Skeletal muscle tissue (tissue), 4 donors: Measurements from ENCODE around the gene CRISPLD2. TPM values are rescaled to one million over a fixed set of nuclear protein-coding genes. Genes with fewer than 3 reads are reported as not detected.
"Not testable (repeated sequence)": the region's sequence is repeated elsewhere in the genome, so short reads cannot be mapped to it uniquely, and the experiment has no call there.

Experiments
- H3K27ac ChIP-seq: one replicate; pipeline ENCODE4 v1.7.0; 2013; ENCODE audit warnings: mild to moderate bottlenecking, low read depth, low read length, inconsistent platforms
- H3K27me3 ChIP-seq, 3 donors: one replicate each; pipeline ENCODE4 v1.7.0; 2013; ENCODE audit warnings: low read length in 3 of 3; ENCODE audit not compliant: control insufficient read depth in 3 of 3, insufficient read depth in 3 of 3
- H3K36me3 ChIP-seq, 3 donors: one replicate each; pipeline ENCODE4 v1.7.0; 2013; ENCODE audit warnings: low read length in 3 of 3; ENCODE audit not compliant: control insufficient read depth in 3 of 3, insufficient read depth in 3 of 3
- H3K4me1 ChIP-seq, 3 donors: one replicate each; pipeline ENCODE4 v1.7.0; 2013; ENCODE audit warnings: low read length in 3 of 3, mild to moderate bottlenecking in 3 of 3; ENCODE audit not compliant: control insufficient read depth in 3 of 3, insufficient read depth in 3 of 3
- H3K4me3 ChIP-seq, 3 donors: one replicate each; pipeline ENCODE4 v1.7.0; 2013; ENCODE audit warnings: low read length in 3 of 3
- H3K9ac ChIP-seq, 3 donors: one replicate each; pipeline ENCODE4 v1.7.0; 2013; ENCODE audit warnings: low read length in 3 of 3, mild to moderate bottlenecking in 3 of 3, moderate library complexity in 2 of 3, low read depth in 1 of 3
- H3K9me3 ChIP-seq, 3 donors: one replicate each; pipeline ENCODE4 v1.7.0; 2013; ENCODE audit warnings: low read length in 3 of 3; ENCODE audit not compliant: control insufficient read depth in 3 of 3
- total RNA-seq: library from RNA; depleted of rRNA; stranded (reverse); fragments of >200 nt; gene quantifications from one replicate; pipeline ENCODE4 v1.2.3, GENCODE V29; 2014
- donor health status: Osteomylitis.

Gene CRISPLD2
- total RNA-seq, 1 donor from 2014 or later = 7.3 TPM

DNA sequence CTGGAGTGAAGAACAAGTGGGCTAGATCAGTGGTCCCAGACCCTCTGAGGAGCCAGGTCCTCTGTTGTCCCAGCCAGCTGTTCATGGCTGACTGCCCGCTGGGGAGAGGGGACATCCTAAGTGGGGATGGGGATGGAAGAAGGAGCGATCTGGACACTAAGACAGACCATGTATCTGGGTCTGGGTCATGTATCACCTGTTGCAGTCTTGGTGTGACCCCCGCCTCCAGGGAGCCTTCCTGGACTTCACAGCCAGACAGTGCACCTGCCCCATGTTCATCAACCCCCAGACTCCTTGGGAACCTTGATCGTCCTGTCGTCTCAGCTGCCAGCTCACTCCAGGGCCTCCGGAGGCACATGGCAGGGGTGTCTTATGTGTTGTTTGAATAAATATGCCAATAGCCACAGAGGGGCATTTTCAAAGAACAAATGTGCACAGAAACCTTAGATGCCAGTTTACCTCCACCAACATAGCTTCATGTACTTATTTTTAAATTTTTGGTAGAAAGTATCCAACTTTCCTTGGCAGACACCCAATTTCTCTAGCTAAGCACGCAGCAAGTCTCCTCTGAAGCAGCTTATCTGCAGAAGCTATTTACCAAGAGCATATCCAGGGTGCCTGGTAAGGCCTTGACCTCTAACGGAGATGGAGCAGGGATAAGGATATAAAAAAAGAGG is 43.2 kb downstream of the CRISPLD2 start:
- Histone ChIP-seq H3K9ac (no peak overlapping the region), H3K9me3 (peaks cover 0 to 7% (median 5%) of the 10 kb centered on the region in 3 donors), H3K4me3 (no peak overlapping the region), H3K27me3 (peaks cover 0 to 15% (median 3%) of the 10 kb centered on the region in 3 donors), H3K36me3 (peaks cover 0 to 6% (median 5%) of the 10 kb centered on the region in 3 donors), H3K27ac (no peak overlapping the region), H3K4me1 (peaks cover 0 to 2% (median 0%) of the 10 kb centered on the region in 3 donors)

DNA sequence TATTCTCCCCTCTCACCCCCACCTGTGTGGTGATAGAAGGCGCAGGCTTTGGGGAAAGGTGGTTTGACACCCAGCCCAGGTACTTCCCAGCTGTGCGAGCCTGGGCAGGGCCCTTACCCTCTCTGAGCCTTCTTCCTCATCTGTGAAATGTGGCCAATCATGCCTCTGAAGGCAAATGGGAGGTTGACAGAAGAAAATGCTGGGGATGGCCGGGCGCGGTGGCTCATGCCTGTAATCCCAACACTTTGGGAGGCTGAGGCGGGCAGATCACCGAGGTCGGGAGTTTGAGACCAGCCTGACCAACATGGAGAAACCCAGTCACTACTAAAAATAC is 43.7 kb downstream of the CRISPLD2 start:
- Histone ChIP-seq H3K9ac (no peak overlapping the region), H3K36me3 (peaks cover 0 to 6% (median 5%) of the 10 kb centered on the region in 3 donors)

DNA sequence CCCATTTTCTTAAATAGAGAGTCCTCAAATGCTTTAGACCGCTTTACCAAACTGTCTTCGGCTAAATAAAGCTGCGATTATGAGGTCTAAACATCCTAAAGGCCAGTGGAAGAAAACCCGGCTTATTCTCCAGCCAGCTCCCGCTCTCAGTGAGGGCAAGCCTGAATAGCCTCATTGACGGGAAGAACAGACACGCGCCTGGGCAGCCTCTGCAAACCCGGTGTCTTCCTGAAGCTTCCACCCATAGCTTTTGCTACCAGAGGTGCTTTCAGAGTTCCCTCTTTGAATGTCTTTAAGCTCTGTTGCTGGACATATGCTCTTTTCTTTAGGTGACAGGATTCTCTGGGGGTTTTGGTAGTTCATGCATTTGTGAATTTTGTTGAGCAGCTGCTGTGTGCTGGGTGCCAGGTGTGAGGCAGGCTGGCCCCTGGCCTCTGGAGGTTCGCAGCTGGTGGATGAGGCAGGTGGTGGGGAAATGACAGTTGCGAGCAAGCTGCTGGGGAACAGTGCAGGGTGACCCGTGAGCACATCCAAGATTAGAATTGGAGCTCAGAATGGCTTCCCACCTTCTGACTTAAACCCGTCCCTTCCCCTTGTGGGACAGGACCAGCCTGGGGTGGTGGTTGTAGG is 44.7 kb downstream of the CRISPLD2 start:
- peaks cover 0 to 9% (median 5%) of the 10 kb centered on the region in 3 donors for H3K36me3 ChIP-seq
- peaks cover 0 to 6% (median 5%) of the 10 kb centered on the region in 3 donors for H3K9me3 ChIP-seq
- peaks cover 10 to 11% (median 10%) of the 10 kb centered on the region in 3 donors for H3K4me1 ChIP-seq
- no peak overlapping the region for H3K9ac ChIP-seq
- H3K27me3 ChIP-seq = peaks cover 0 to 15% (median 3%) of the 10 kb centered on the region in 3 donors
- H3K4me3 ChIP-seq = no peak overlapping the region
- no peak overlapping the region for H3K27ac ChIP-seq

More for the DNA sequence above, 43.7 kb downstream of the CRISPLD2 start:
- Histone ChIP-seq H3K27me3 (peaks cover 0 to 15% (median 3%) of the 10 kb centered on the region in 3 donors), H3K9me3 (peaks cover 0 to 7% (median 5%) of the 10 kb centered on the region in 3 donors), H3K4me1 (peaks cover 2 to 3% (median 2%) of the 10 kb centered on the region in 3 donors), H3K27ac (no peak overlapping the region), H3K4me3 (no peak overlapping the region)

DNA sequence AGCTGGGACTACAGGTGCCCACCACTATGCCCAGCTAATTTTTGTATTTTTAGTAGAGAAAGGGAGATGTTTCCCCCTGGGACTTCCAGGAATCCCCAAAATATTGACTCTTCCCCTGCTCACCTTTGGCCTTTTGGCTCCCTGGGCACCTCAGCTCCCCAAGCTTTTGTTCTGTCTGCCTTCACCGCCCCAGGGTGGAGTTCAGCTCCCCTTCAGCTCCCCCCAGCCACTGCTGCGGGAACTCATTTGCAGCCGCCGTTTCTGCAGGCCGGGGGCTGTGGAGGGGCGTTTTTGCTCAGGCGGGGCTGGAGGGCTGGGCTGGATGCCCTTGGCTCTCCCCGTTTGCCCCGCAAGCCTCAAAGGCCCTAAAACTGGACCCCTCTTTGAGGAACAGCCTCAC is 47.9 kb downstream of the CRISPLD2 start:
- H3K4me3 ChIP-seq = no peak overlapping the region
- no peaks in the 10 kb centered on the region for H3K9me3 ChIP-seq
- no peak overlapping the region for H3K9ac ChIP-seq
- peaks cover 0 to 6% (median 5%) of the 10 kb centered on the region in 3 donors for H3K36me3 ChIP-seq
- H3K27me3 ChIP-seq = peaks cover 0 to 13% (median 3%) of the 10 kb centered on the region in 3 donors
- no peak overlapping the region for H3K27ac ChIP-seq
- peaks cover 10 to 15% (median 12%) of the 10 kb centered on the region in 3 donors for H3K4me1 ChIP-seq

DNA sequence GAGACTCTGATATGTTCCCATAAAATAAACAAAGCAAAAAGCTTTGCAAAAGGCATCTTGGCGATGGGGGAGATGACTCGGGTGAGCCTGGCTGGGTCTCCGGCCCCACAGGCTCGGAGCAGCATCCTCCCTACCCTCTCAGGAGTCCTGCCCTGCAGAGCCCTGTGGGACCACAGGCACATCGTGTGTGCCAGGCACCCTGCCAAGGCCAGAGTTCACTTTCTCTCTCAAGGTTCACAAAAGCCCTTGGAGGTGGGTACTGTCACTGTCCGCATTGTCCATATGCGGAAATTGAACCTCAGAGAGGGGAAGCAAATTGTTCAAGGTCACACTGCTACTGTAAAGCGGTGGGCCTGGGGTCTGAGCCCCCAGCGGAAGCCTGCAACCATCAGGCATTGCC is 48.5 kb downstream of the CRISPLD2 start:
- H3K36me3 ChIP-seq = peaks cover 0 to 3% (median 2%) of the 10 kb centered on the region in 3 donors
- H3K9me3 ChIP-seq = no peaks in the 10 kb centered on the region
- peaks cover 0 to 7% (median 3%) of the 10 kb centered on the region in 3 donors for H3K27me3 ChIP-seq
- H3K4me1 ChIP-seq = peaks cover 10 to 15% (median 12%) of the 10 kb centered on the region in 3 donors
- no peak overlapping the region for H3K9ac ChIP-seq
- no peak overlapping the region for H3K4me3 ChIP-seq
- peak overlapping the region; percentile 58 for H3K27ac ChIP-seq

DNA sequence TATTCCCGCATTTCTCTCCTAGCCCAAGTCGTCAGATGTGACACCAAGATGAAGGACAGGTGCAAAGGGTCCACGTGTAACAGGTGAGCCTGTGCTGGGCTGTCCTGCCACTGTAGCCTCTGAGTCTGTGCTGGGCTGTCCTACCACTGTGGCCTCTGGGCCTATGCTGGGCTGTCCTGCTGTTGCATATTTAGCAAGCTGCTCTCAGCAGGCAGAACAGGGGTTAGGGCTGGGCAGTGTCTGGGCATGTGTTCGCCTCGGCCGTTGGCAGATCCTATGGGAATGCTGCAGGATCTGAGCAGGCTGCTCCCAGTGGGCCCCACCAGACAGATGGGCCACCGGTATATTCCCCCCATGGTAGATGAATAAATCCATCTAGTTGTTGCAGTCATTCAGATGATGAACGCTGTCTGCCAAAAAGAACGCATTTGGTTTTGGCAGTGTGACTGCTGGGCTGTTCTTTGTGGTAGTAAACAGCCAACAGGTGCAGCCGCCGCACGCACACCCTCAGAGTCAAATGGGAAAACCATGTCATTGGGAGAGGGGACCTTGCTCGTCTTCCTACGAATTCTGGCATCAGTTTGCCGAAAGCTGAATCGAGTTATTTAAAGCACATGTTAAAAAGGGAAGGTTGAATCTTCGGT is 49.2 kb downstream of the CRISPLD2 start:
- H3K4me1 ChIP-seq = peaks cover 10 to 15% (median 12%) of the 10 kb centered on the region in 3 donors
- H3K36me3 ChIP-seq = peaks cover 0 to 3% (median 2%) of the 10 kb centered on the region in 3 donors
- H3K27ac ChIP-seq = peak overlapping the region; percentile 58
- H3K4me3 ChIP-seq = peak overlapping the region in 2 of 3 donors; percentile 14 to 36
- H3K9ac ChIP-seq = peak overlapping the region in 2 of 3 donors; percentile 38 to 50
- H3K27me3 ChIP-seq = peaks cover 0 to 6% (median 3%) of the 10 kb centered on the region in 3 donors
- no peaks in the 10 kb centered on the region for H3K9me3 ChIP-seq

DNA sequence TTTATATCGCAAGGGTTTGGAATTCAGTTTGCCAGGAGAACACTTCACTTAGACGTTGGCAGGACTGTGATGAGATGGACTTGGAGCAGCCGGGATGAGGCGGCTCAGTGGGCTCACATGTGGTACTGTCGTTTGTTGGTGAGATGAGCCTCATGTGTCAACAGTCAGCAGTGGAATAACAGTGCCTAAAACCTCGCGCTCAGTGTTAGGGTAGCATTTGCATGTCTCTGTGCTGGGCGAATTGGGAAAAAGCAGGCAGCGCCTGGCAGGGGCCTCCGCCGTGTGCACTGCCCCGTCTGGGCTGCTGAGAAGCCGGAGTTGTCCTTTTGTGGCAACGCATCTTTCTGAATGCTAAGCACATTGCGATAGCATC is 49.7 kb downstream of the CRISPLD2 start:
- H3K27me3 ChIP-seq = peaks cover 0 to 4% (median 3%) of the 10 kb centered on the region in 3 donors
- H3K27ac ChIP-seq = peak overlapping the region; percentile 58
- peaks cover 0 to 8% (median 6%) of the 10 kb centered on the region in 3 donors for H3K36me3 ChIP-seq
- H3K9me3 ChIP-seq = no peaks in the 10 kb centered on the region
- peaks cover 10 to 15% (median 11%) of the 10 kb centered on the region in 3 donors for H3K4me1 ChIP-seq
- peak overlapping the region in 2 of 3 donors; percentile 14 to 36 for H3K4me3 ChIP-seq
- peak overlapping the region in 2 of 3 donors; percentile 38 to 45 for H3K9ac ChIP-seq

DNA sequence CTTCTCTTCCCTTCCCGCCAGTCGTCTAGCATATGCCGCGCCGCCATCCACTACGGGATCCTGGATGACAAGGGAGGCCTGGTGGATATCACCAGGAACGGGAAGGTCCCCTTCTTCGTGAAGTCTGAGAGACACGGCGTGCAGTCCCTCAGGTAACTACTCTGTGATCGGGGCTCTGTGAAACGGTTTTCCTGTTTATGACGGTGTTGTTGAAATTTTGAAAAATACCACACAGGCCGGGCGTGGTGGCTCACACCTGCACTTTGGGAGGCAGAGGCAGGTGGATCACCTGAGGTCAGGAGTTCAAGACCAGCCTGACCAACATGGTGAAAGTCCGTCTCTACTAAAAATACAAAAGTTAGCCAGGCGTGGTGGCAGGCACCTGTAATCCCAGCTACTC is 53.2 kb downstream of the CRISPLD2 start:
- H3K9me3 ChIP-seq, H3K4me3 ChIP-seq, H3K27ac ChIP-seq, H3K27me3 ChIP-seq, H3K36me3 ChIP-seq, H3K9ac ChIP-seq: not testable (repeated sequence)
- peaks cover 10 to 15% (median 11%) of the 10 kb centered on the region in 3 donors for H3K4me1 ChIP-seq

DNA sequence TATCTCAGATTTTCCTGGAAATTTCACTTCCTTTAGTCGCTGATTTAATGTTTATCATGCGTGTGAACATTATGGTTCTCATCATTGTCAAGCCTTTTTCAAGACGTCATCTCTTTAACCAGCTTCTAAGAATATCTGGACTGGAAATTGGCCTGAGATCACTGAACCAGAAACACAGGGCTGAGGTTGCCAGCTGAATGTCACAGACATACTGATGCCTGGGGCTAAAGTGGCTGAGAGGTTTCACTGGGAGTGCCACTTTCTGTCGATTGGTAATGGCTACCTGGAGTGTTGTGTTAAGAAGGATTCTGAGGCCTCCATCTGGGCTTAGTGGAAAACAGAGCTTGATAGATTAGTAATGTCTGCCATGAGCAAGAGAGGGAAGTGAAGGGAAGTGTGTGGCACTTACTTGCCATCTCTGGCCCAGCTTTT is 54.2 kb downstream of the CRISPLD2 start:
- no peaks in the 10 kb centered on the region for H3K27me3 ChIP-seq
- peaks cover 2 to 8% (median 4%) of the 10 kb centered on the region in 3 donors for H3K4me1 ChIP-seq
- no peak overlapping the region for H3K9ac ChIP-seq
- H3K9me3 ChIP-seq = no peaks in the 10 kb centered on the region
- peaks cover 0 to 5% (median 4%) of the 10 kb centered on the region in 3 donors for H3K36me3 ChIP-seq
- no peak overlapping the region for H3K4me3 ChIP-seq
- H3K27ac ChIP-seq = no peak overlapping the region
